H1 (cell line): Measurements from ENCODE around the gene TDRD15. TPM values are rescaled to one million over a fixed set of nuclear protein-coding genes. Genes with fewer than 3 reads are reported as not detected.

ENCODE experiments used
- CTCF ChIA-PET: fragments of 300-600 bp; sonication (Branson Sonifier 250); formaldehyde crosslinking; loops from one replicate; lab custom pipeline; 2021; ENCODE audit not compliant: partially characterized antibody; lab: Charles Lee
- POLR2A ChIA-PET: fragments of 300-600 bp; sonication (Branson Sonifier 250); formaldehyde crosslinking; loops from one replicate; lab custom pipeline; 2021; ENCODE audit warnings: inconsistent platforms; ENCODE audit not compliant: partially characterized antibody; lab: Charles Lee
- DNase-seq, 2 experiments: peaks; one replicate each; pipeline versions ENCODE4 v3.0.0 to v3.0.0-alpha.2; 2010 to 2022; ENCODE audit warnings: low spot score in 2 of 2, low read depth in 1 of 2, mixed read lengths in 1 of 2
- FAIRE-seq: peaks from 2 replicates; lab custom pipeline; 2011; peaks lifted over from hg19 to GRCh38; lab: Jason Lieb, UNC
- H2AFZ ChIP-seq: 2 replicates; pipeline ENCODE4 v1.8.1; 2012; ENCODE audit warnings: low read length, inconsistent platforms
- H2AK5ac ChIP-seq: 2 replicates; pipeline ENCODE4 v1.6.1; 2013; ENCODE audit warnings: low read depth, low read length
- H2BK120ac ChIP-seq: replicated peaks from 2 replicates; pipeline ENCODE3; 2013; ENCODE audit warnings: low read depth, low read length, inconsistent platforms
- H2BK12ac ChIP-seq: 2 replicates; pipeline ENCODE4 v1.6.1; 2013; ENCODE audit warnings: low read depth, low read length
- H2BK15ac ChIP-seq: 2 replicates; pipeline ENCODE4 v1.6.1; 2013; ENCODE audit warnings: low read length
- H2BK20ac ChIP-seq: 2 replicates; pipeline ENCODE4 v1.6.1; 2013; ENCODE audit warnings: low read length
- H2BK5ac ChIP-seq: 2 replicates; pipeline ENCODE4 v1.6.1; 2013; ENCODE audit warnings: low read depth, low read length
- H3K14ac ChIP-seq: 2 replicates; pipeline ENCODE4 v1.6.1; 2013; ENCODE audit warnings: inconsistent platforms; ENCODE audit not compliant: insufficient read length
- H3K18ac ChIP-seq: 2 replicates; pipeline ENCODE4 v1.6.1; 2013; ENCODE audit warnings: low read length; ENCODE audit errors: extremely low read depth
- H3K23ac ChIP-seq: 2 replicates; pipeline ENCODE4 v1.6.1; 2013; ENCODE audit warnings: inconsistent platforms; ENCODE audit not compliant: insufficient read length
- H3K23me2 ChIP-seq: 2 replicates; pipeline ENCODE4 v1.6.1; 2013; ENCODE audit warnings: low read depth, low read length
- H3K27ac ChIP-seq: 2 replicates; pipeline ENCODE4 v1.6.1; 2011; ENCODE audit warnings: low read depth, low read length, inconsistent platforms
- H3K27me3 ChIP-seq, 4 experiments: replicated peaks in 1 of 4; 1 replicate in 1 of 4; 2 replicates in 3 of 4; pipeline versions ENCODE4 v1.6.1 to v1.8.1; 2011 to 2013; ENCODE audit warnings: low read length in 3 of 4, mild to moderate bottlenecking in 3 of 4, inconsistent platforms in 2 of 4, mixed read lengths in 2 of 4, moderate library complexity in 1 of 4; ENCODE audit not compliant: control insufficient read depth in 3 of 4, insufficient read depth in 3 of 4; ENCODE audit errors: extremely low read depth in 1 of 4
- H3K36me3 ChIP-seq, 4 experiments: 2 replicates each; pipeline versions ENCODE4 v1.6.1 to v1.8.1; 2011 to 2013; ENCODE audit warnings: mild to moderate bottlenecking in 4 of 4, low read length in 3 of 4, moderate library complexity in 2 of 4, control low read depth in 1 of 4, inconsistent platforms in 1 of 4; ENCODE audit not compliant: insufficient read depth in 4 of 4, control insufficient read depth in 2 of 4
- H3K4ac ChIP-seq: replicated peaks from 2 replicates; pipeline ENCODE3; 2013; ENCODE audit warnings: low read length, low read depth, mixed read lengths, inconsistent platforms; ENCODE audit not compliant: insufficient read length
- H3K4me1 ChIP-seq, 4 experiments: replicated peaks in 1 of 4; 1 replicate in 1 of 4; 2 replicates in 3 of 4; pipeline versions ENCODE4 v1.6.1 to v1.8.1; 2011 to 2013; ENCODE audit warnings: low read length in 3 of 4, inconsistent platforms in 2 of 4, mixed read lengths in 1 of 4; ENCODE audit not compliant: insufficient read depth in 4 of 4, control insufficient read depth in 3 of 4
- H3K4me2 ChIP-seq, 2 experiments: 2 replicates each; pipeline versions ENCODE4 v1.6.1 to v1.8.1; 2011 to 2013; ENCODE audit warnings: low read depth in 2 of 2, low read length in 2 of 2, control low read depth in 1 of 2, inconsistent platforms in 1 of 2, mild to moderate bottlenecking in 1 of 2; ENCODE audit not compliant: insufficient read depth in 1 of 2
- H3K4me3 ChIP-seq, 4 experiments: fragments of 200-600, 300-600 bp in 1 of 4; sonication (generic), shearing (Covaris generic), sonication (Bioruptor Twin) in 1 of 4; 2 replicates each; pipeline versions ENCODE4 v1.5.1 to v1.8.1; 2011 to 2016; ENCODE audit warnings: low read length in 4 of 4, low read depth in 3 of 4, control low read depth in 2 of 4, inconsistent platforms in 2 of 4, mild to moderate bottlenecking in 2 of 4, mixed read lengths in 1 of 4, moderate library complexity in 1 of 4; ENCODE audit not compliant: insufficient read depth in 2 of 4; ENCODE audit errors: extremely low read depth in 1 of 4
- H3K56ac ChIP-seq: replicated peaks from 2 replicates; pipeline ENCODE3; 2013; ENCODE audit warnings: low read depth, mild to moderate bottlenecking, mixed read lengths, low read length, inconsistent platforms; ENCODE audit not compliant: insufficient read length
- H3K79me1 ChIP-seq: 2 replicates; pipeline ENCODE4 v1.6.1; 2013; ENCODE audit warnings: low read depth, low read length, control low read depth
- H3K79me2 ChIP-seq, 2 experiments: 2 replicates each; pipeline versions ENCODE4 v1.6.1 to v1.8.1; 2012 to 2013; ENCODE audit warnings: low read length in 2 of 2, mild to moderate bottlenecking in 2 of 2, inconsistent platforms in 1 of 2; ENCODE audit not compliant: insufficient read depth in 2 of 2, control insufficient read depth in 1 of 2
- H3K9ac ChIP-seq, 4 experiments: replicated peaks in 1 of 4; 1 replicate in 1 of 4; 2 replicates in 3 of 4; pipeline versions ENCODE4 v1.6.1 to v1.8.1; 2011 to 2013; ENCODE audit warnings: low read depth in 3 of 4, low read length in 3 of 4, control low read depth in 2 of 4, mild to moderate bottlenecking in 2 of 4, moderate library complexity in 2 of 4, inconsistent platforms in 1 of 4; ENCODE audit errors: extremely low read depth in 1 of 4
- H3K9me3 ChIP-seq, 2 experiments: 2 replicates each; pipeline versions ENCODE4 v1.6.1 to v1.8.1; 2012 to 2013; ENCODE audit warnings: mild to moderate bottlenecking in 2 of 2, moderate library complexity in 2 of 2, control low read depth in 1 of 2, inconsistent platforms in 1 of 2, low read depth in 1 of 2, low read length in 1 of 2, mixed read lengths in 1 of 2; ENCODE audit not compliant: insufficient read depth in 2 of 2
- H4K20me1 ChIP-seq, 2 experiments: replicated peaks in 1 of 2; 2 replicates each; pipeline versions ENCODE3 to v1.8.1; 2011 to 2013; ENCODE audit warnings: inconsistent platforms in 2 of 2, low read length in 2 of 2, mild to moderate bottlenecking in 1 of 2; ENCODE audit not compliant: insufficient read depth in 2 of 2, control insufficient read depth in 1 of 2
- H4K5ac ChIP-seq: 2 replicates; pipeline ENCODE4 v1.6.1; 2013; ENCODE audit warnings: low read length, low read depth, mixed read lengths, inconsistent platforms; ENCODE audit not compliant: insufficient read length
- H4K8ac ChIP-seq: 2 replicates; pipeline ENCODE4 v1.8.0; 2013; ENCODE audit warnings: mild to moderate bottlenecking, moderate library complexity, low read length, inconsistent platforms; ENCODE audit not compliant: insufficient read depth; ENCODE audit errors: extremely low read depth
- H4K91ac ChIP-seq: replicated peaks from 2 replicates; pipeline ENCODE3; 2013; ENCODE audit warnings: low read length, mixed read lengths, inconsistent platforms; ENCODE audit not compliant: insufficient read length
- CTCF ChIP-seq, 3 experiments: IDR thresholded peaks; 1 replicate in 2 of 3; 2 replicates in 1 of 3; pipeline versions ENCODE4 v1.5.1 to v1.6.1; 2011; ENCODE audit warnings: low read length in 3 of 3, mild to moderate bottlenecking in 3 of 3, inconsistent platforms in 2 of 3, low read depth in 1 of 3, moderate library complexity in 1 of 3; ENCODE audit not compliant: insufficient read depth in 1 of 3; ENCODE audit errors: control extremely low read depth in 1 of 3
- EZH2 ChIP-seq: fragments of 200-600 bp; sonication (generic); IDR thresholded peaks from 2 replicates; pipeline ENCODE4 v1.7.1; 2012; ENCODE audit warnings: low read depth, mild to moderate bottlenecking, moderate library complexity, low read length, inconsistent platforms; ENCODE audit not compliant: severe bottlenecking
- HDAC6 ChIP-seq: IDR thresholded peaks from one replicate; pipeline ENCODE4 v1.7.1; 2012; ENCODE audit warnings: low read depth, mild to moderate bottlenecking, inconsistent platforms, low read length, moderate library complexity
- NANOG ChIP-seq: IDR thresholded peaks from 2 replicates; pipeline ENCODE4 v1.6.1; 2011; ENCODE audit warnings: low read length, low read depth, mild to moderate bottlenecking, inconsistent platforms; ENCODE audit not compliant: insufficient read depth, poor library complexity, severe bottlenecking
- RBBP5 ChIP-seq: IDR thresholded peaks from 2 replicates; pipeline ENCODE4 v1.7.1; 2012; ENCODE audit warnings: low read depth, mild to moderate bottlenecking, inconsistent platforms, low read length, moderate library complexity, borderline replicate concordance
- SIN3A ChIP-seq, 2 experiments: IDR thresholded peaks in 1 of 2; conservative IDR thresholded peaks in 1 of 2; 2 replicates each; pipeline ENCODE4 v1.6.1; 2011 to 2012; ENCODE audit warnings: low read length in 2 of 2, improper control_type of control experiment in 1 of 2, low read depth in 1 of 2, mild to moderate bottlenecking in 1 of 2
- SP4 ChIP-seq: IDR thresholded peaks from 2 replicates; pipeline ENCODE4 v1.6.1; 2012; ENCODE audit warnings: low read length, inconsistent platforms
- TBP ChIP-seq: IDR thresholded peaks from 2 replicates; pipeline ENCODE4 v1.6.1; 2011; ENCODE audit warnings: low read depth, low read length, improper control_type of control experiment
- TEAD4 ChIP-seq: IDR thresholded peaks from 2 replicates; pipeline ENCODE4 v1.6.1; 2012; ENCODE audit warnings: low read depth, low read length, inconsistent platforms, mixed read lengths
- YY1 ChIP-seq: IDR thresholded peaks from 2 replicates; pipeline ENCODE4 v1.6.1; 2011; ENCODE audit warnings: low read depth, mild to moderate bottlenecking, low read length
- WGBS, 2 experiments: shearing (Covaris generic) in 1 of 2; methylation state at CpG; one replicate each; pipeline versions ENCODE4 v1.1.6 to v1.1.7; 2013 to 2015; ENCODE audit warnings: low lambda C conversion rate in 2 of 2, mixed read lengths in 2 of 2, inconsistent platforms in 1 of 2, low coverage in 1 of 2, missing lambda C conversion rate in 1 of 2; ENCODE audit not compliant: insufficient replicate concordance in 2 of 2, insufficient coverage in 1 of 2, insufficient read length in 1 of 2; ENCODE audit errors: extremely low coverage in 1 of 2, missing lambda C conversion rate in 1 of 2; 5-methylcytosine and 5-hydroxymethylcytosine counted together
- polyA plus RNA-seq, 7 experiments: library from polyadenylated mRNA; depleted of rRNA in 3 of 7; stranded (reverse) in 5 of 7; unstranded in 2 of 7; fragments of >200 nt in 5 of 7; fragments of 200-250 nt in 2 of 7; gene quantifications; 1 replicate in 5 of 7; 2 replicates in 1 of 7; 4 replicates in 1 of 7; pipeline versions ENCODE4 v1.2.1 to v1.2.3, GENCODE V29; 2011 to 2013; ENCODE audit warnings: missing spikeins in 2 of 7, mixed read lengths in 2 of 7
- total RNA-seq: library from RNA; stranded (reverse); fragmentation: NEBNext Ultra II Directional; extraction: Animal tissue kit (Norgen Biotek cat#: 25700); gene quantifications from 2 replicates; pipeline ENCODE4 v1.2.1, GENCODE V29; 2021

TDRD15 gene
- total and polyA plus RNA-seq, 2 of the 8 experiments (the other 6 are each of a cell fraction or from before 2014, with no cell fraction given) = not detected

DNA sequence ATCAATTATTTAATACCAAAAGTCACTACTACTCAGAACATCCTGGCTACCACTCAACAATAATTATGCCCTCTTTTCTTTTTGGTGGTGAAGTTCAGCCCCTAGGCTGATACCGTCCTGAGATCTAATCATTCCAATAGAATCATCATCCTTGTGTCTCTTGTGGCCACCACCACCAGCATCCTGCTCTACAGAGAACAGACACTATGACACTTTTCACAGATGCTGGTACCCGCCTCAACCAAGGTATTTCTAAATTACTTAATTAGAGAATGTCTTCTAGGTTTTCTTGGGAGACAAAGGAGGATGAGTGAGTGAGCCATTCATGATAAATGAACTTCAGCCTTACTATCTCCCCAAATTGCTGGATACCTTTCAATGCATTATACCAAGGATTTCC is 60.0 kb downstream of the TDRD15 start:
- H3K14ac ChIP-seq = no peak overlapping the region
- H3K18ac ChIP-seq = no peak overlapping the region
- H4K5ac ChIP-seq = no peak overlapping the region
- POLR2A ChIA-PET = interaction anchor here (0.6 kb wide), 1 partner anchor 232 kb away, joined by 4 read pairs; no protein-coding TSS in a partner anchor
- H3K27me3 ChIP-seq = no peaks in the 10 kb centered on the region
- H2BK5ac ChIP-seq = no peak overlapping the region
- H2BK12ac ChIP-seq = no peak overlapping the region
- H3K56ac ChIP-seq = no peak overlapping the region
- no peak overlapping the region for H4K8ac ChIP-seq
- H3K23me2 ChIP-seq = no peaks in the 10 kb centered on the region
- H3K23ac ChIP-seq = no peak overlapping the region
- DNase-seq = no peak
- no peaks in the 10 kb centered on the region for H3K79me1 ChIP-seq
- H2BK120ac ChIP-seq = no peak overlapping the region
- 71% methylated on average over 2 of the region's 2 CpGs; no CpG with 5 or more reads in 1 of the 2 experiments for WGBS, 2 experiments
- H4K20me1 ChIP-seq = no peaks in the 10 kb centered on the region
- no peak overlapping the region for H3K4me2 ChIP-seq
- H3K79me2 ChIP-seq = no peaks in the 10 kb centered on the region
- TF ChIP-seq TEAD4 = no peak
- TF ChIP-seq YY1 = no peak
- no peak for TF ChIP-seq SP4
- TF ChIP-seq TBP = no peak
- TF ChIP-seq CTCF (IDR thresholded peaks at IDR 0.05; ENCODE audit: control extremely low read depth in 1 of 3, insufficient read depth in 1 of 3, low read depth in 1 of 3, low read length in 3 of 3) = no peak
- TF ChIP-seq HDAC6 = no peak
- no peak for TF ChIP-seq NANOG
- no peak for TF ChIP-seq SIN3A (conservative IDR thresholded peaks at IDR 0.05 in 1 of 2, IDR thresholded peaks at IDR 0.05 in 1 of 2; ENCODE audit: low read depth in 1 of 2, low read length in 2 of 2)
- no peak for TF ChIP-seq RBBP5
- TF ChIP-seq EZH2 = no peak
- no peak overlapping the region for H2AK5ac ChIP-seq
- H3K4me1 ChIP-seq = no peaks in the 10 kb centered on the region; a peak in 1 of 7 replicates
- no peak overlapping the region for H3K27ac ChIP-seq
- H2BK15ac ChIP-seq = no peak overlapping the region
- H2AFZ ChIP-seq = no peak overlapping the region
- H2BK20ac ChIP-seq = no peak overlapping the region
- FAIRE-seq = no peak
- H3K4ac ChIP-seq = no peak overlapping the region
- CTCF ChIA-PET = interaction anchor here (0.7 to 1.3 kb wide), 2 partner anchors 137 to 618 kb away, joined by 3 to 4 read pairs; no protein-coding TSS in a partner anchor
- no peak overlapping the region for H4K91ac ChIP-seq
- H3K4me3 ChIP-seq = no peak overlapping the region
- no peak overlapping the region for H3K9ac ChIP-seq
- no peaks in the 10 kb centered on the region for H3K9me3 ChIP-seq
- no peaks in the 10 kb centered on the region for H3K36me3 ChIP-seq
